CD4-positive, CD25-positive, alpha-beta regulatory T cell (primary cell): ENCODE results near the gene MAL. TPM values are rescaled to one million over a fixed set of nuclear protein-coding genes. Genes with fewer than 3 reads are reported as not detected.

ENCODE experiments used
- ATAC-seq, 2 donors: fragments of 150-1000 bp; cut with Tn5 transposase; one replicate each; pipeline ENCODE4 v1.10.0; 2021; ENCODE audit warnings: low read depth in 2 of 2, moderate number of reproducible peaks in 2 of 2, moderate library complexity in 1 of 2
- DNase-seq, 3 donors: peaks; one replicate each; pipeline versions ENCODE4 v3.0.0 to v3.0.0-alpha.2; 2012 to 2022; ENCODE audit warnings: mixed read lengths in 1 of 3
- H3K27ac ChIP-seq: one replicate; pipeline ENCODE4 v1.7.0; 2013; ENCODE audit warnings: mild to moderate bottlenecking, low read length; ENCODE audit not compliant: insufficient read depth, poor library complexity, severe bottlenecking
- H3K27me3 ChIP-seq: one replicate; pipeline ENCODE4 v1.7.0; 2013; ENCODE audit warnings: low read length; ENCODE audit not compliant: control insufficient read depth, insufficient read depth
- H3K36me3 ChIP-seq: one replicate; pipeline ENCODE4 v1.7.0; 2013; ENCODE audit warnings: mild to moderate bottlenecking, low read length, moderate library complexity; ENCODE audit not compliant: control insufficient read depth, insufficient read depth
- H3K4me1 ChIP-seq: 2 replicates; pipeline ENCODE4 v1.7.0; 2013; ENCODE audit warnings: mild to moderate bottlenecking, low read length; ENCODE audit not compliant: insufficient read depth, control insufficient read depth, poor library complexity, severe bottlenecking
- H3K4me3 ChIP-seq: one replicate; pipeline ENCODE4 v1.7.0; 2013; ENCODE audit warnings: low read depth, mild to moderate bottlenecking, low read length, moderate library complexity
- H3K9me3 ChIP-seq, 2 experiments: 1 replicate in 1 of 2; 2 replicates in 1 of 2; pipeline ENCODE4 v1.7.0; 2013; ENCODE audit warnings: low read length in 2 of 2, mild to moderate bottlenecking in 1 of 2, moderate library complexity in 1 of 2; ENCODE audit not compliant: control insufficient read depth in 2 of 2
- H3K27ac Mint-ChIP-seq, 3 donors: one replicate each; pipeline ENCODE4 v1.8.0; 2020 to 2022; ENCODE audit warnings: mild to moderate bottlenecking in 3 of 3, mixed read lengths in 3 of 3, moderate library complexity in 2 of 3
- H3K27me3 Mint-ChIP-seq: one replicate; pipeline ENCODE4 v1.8.0; 2022; ENCODE audit warnings: mild to moderate bottlenecking, mixed read lengths
- H3K36me3 Mint-ChIP-seq: one replicate; pipeline ENCODE4 v1.8.0; 2020; ENCODE audit warnings: mixed read lengths
- H3K4me1 Mint-ChIP-seq, 4 donors: one replicate each; pipeline ENCODE4 v1.8.0; 2020 to 2022; ENCODE audit warnings: mixed read lengths in 4 of 4, mild to moderate bottlenecking in 1 of 4
- H3K4me3 Mint-ChIP-seq, 4 donors: one replicate each; pipeline ENCODE4 v1.8.0; 2020 to 2022; ENCODE audit warnings: mild to moderate bottlenecking in 4 of 4, mixed read lengths in 4 of 4, moderate library complexity in 3 of 4
- H3K9me3 Mint-ChIP-seq, 7 donors: one replicate each; pipeline ENCODE4 v1.8.0; 2020 to 2022; ENCODE audit warnings: mixed read lengths in 7 of 7, mild to moderate bottlenecking in 3 of 7, moderate library complexity in 2 of 7
- polyA plus RNA-seq, 4 donors: library from polyadenylated mRNA; unstranded; fragments of 300-500 nt; fragmentation: Illumina TruSeq; gene quantifications; one replicate each; pipeline ENCODE4 v1.2.3, GENCODE V29; 2021
- total RNA-seq: library from RNA; stranded (reverse); gene quantifications from one replicate; pipeline ENCODE4 v1.2.3, GENCODE V29; 2022

Gene MAL
- total and polyA plus RNA-seq, 5 donors from 2014 or later: 130 to 263 (median 191) TPM

GRCh38 chr2:95024960-95025405, 525 bp upstream of the MAL start:
- peak overlapping the region; percentile 77 for H3K4me3 ChIP-seq
- peaks cover 5% of the 10 kb centered on the region for H3K36me3 Mint-ChIP-seq
- H3K27ac ChIP-seq: peak overlapping the region; percentile 72
- H3K9me3 Mint-ChIP-seq: peaks cover 0 to 1% (median 0%) of the 10 kb centered on the region in 7 donors
- ATAC-seq (no peak), DNase-seq (peak in 2 of 3 donors; percentile 15 to 42)
- peak overlapping the region; percentile 85 to 87 (median 86) for H3K4me3 Mint-ChIP-seq
- H3K9me3 ChIP-seq: no peaks in the 10 kb centered on the region
- peaks cover 19% of the 10 kb centered on the region for H3K27me3 Mint-ChIP-seq
- H3K27me3 ChIP-seq: no peaks in the 10 kb centered on the region
- H3K27ac Mint-ChIP-seq: peak overlapping the region; percentile 60 to 96 (median 86)
- H3K4me1 Mint-ChIP-seq: peaks cover 10 to 79% (median 37%) of the 10 kb centered on the region in 4 donors
- no peaks in the 10 kb centered on the region for H3K36me3 ChIP-seq
- peaks cover 53% of the 10 kb centered on the region for H3K4me1 ChIP-seq

DNA sequence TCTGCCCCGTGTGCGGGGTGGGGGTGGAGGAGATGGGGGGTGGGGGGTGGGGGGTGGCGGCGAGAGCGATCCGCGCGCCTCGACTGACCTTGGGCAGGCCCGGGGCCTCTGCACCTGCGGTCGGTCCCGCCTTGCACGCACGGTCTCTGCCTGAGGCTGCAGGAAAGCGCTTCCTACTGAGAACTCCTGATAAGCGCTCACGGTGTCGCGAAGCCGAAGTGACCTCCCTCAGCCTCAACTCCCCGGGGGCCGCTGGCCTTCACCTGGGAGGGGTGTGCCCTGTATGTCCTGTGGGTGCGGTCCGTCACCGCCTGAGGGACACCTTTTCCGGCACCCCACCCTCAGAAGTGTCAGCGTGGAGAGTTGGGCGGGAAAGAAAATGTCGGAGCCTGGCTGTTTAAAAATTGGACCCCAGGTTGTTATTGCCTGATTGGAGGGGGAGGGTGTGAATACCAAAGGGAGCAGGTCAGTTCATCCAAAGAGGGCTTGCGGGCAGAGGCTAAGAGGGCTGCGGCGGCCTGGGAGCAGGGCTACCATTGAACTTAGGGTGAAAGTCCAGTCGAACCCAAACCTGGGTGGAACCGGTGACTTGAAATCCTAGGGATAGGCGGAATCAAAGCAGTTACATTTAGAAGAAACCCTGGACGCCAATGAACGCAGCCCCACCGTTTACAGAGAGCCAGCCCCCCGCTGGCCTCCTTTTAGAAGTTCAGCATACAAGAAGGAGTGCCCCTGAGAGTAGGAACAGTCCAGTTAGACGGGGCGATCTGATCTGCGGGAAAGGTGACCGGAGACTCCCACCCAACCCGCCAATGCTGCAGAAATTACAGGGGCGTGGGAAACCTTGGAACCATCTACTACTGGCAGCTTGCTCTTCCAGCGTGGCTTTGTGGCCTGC, 1.2 kb downstream of the MAL start:
- Mint-ChIP-seq H3K27me3 (peaks cover 19% of the 10 kb centered on the region), H3K27ac (peak overlapping the region; percentile 93 to 96 (median 94)), H3K4me1 (peaks cover 10 to 84% (median 43%) of the 10 kb centered on the region in 4 donors), H3K4me3 (peak overlapping the region; percentile 85 to 99 (median 98)), H3K36me3 (peaks cover 5% of the 10 kb centered on the region), H3K9me3 (peaks cover 0 to 1% (median 0%) of the 10 kb centered on the region in 7 donors)
- no peak for ATAC-seq
- Histone ChIP-seq H3K4me3 (peak overlapping the region; percentile 92), H3K27me3 (no peaks in the 10 kb centered on the region), H3K27ac (peak overlapping the region; percentile 72), H3K9me3 (no peaks in the 10 kb centered on the region), H3K4me1 (peaks cover 63% of the 10 kb centered on the region), H3K36me3 (peaks cover 5% of the 10 kb centered on the region)
- DNase-seq: peak in 1 of 3 donors; percentile 64

GRCh38 chr2:95027369-95027720, 1.8 kb downstream of the MAL start:
- Histone ChIP-seq H3K36me3 (peaks cover 5% of the 10 kb centered on the region), H3K4me1 (peaks cover 64% of the 10 kb centered on the region), H3K27me3 (no peaks in the 10 kb centered on the region), H3K9me3 (no peaks in the 10 kb centered on the region), H3K27ac (no peak overlapping the region), H3K4me3 (peak overlapping the region; percentile 92)
- ATAC-seq (no peak), DNase-seq (no peak)
- Mint-ChIP-seq H3K27ac (peak overlapping the region; percentile 93 to 96 (median 94)), H3K36me3 (peaks cover 5% of the 10 kb centered on the region), H3K27me3 (peaks cover 19% of the 10 kb centered on the region), H3K4me3 (peak overlapping the region; percentile 85 to 99 (median 98)), H3K9me3 (peaks cover 0 to 1% (median 0%) of the 10 kb centered on the region in 7 donors), H3K4me1 (peaks cover 10 to 81% (median 43%) of the 10 kb centered on the region in 4 donors)

GRCh38 chr2:95029898-95030341, 4.4 kb downstream of the MAL start:
- H3K9me3 Mint-ChIP-seq: peaks cover 0 to 1% (median 0%) of the 10 kb centered on the region in 7 donors
- H3K36me3 ChIP-seq: peaks cover 12% of the 10 kb centered on the region
- H3K36me3 Mint-ChIP-seq: peaks cover 5% of the 10 kb centered on the region
- peak overlapping the region in 3 of 4 donors; percentile 61 to 82 (median 72) for H3K4me3 Mint-ChIP-seq
- no peaks in the 10 kb centered on the region for H3K9me3 ChIP-seq
- H3K27me3 ChIP-seq: no peaks in the 10 kb centered on the region
- H3K4me1 ChIP-seq: peaks cover 63% of the 10 kb centered on the region
- peaks cover 10% of the 10 kb centered on the region for H3K27me3 Mint-ChIP-seq
- no peak overlapping the region for H3K27ac ChIP-seq
- ATAC-seq (no peak), DNase-seq (no peak)
- H3K27ac Mint-ChIP-seq: peak overlapping the region in 2 of 3 donors; percentile 69 to 88
- H3K4me3 ChIP-seq: no peak overlapping the region
- H3K4me1 Mint-ChIP-seq: peaks cover 10 to 80% (median 31%) of the 10 kb centered on the region in 4 donors

DNA sequence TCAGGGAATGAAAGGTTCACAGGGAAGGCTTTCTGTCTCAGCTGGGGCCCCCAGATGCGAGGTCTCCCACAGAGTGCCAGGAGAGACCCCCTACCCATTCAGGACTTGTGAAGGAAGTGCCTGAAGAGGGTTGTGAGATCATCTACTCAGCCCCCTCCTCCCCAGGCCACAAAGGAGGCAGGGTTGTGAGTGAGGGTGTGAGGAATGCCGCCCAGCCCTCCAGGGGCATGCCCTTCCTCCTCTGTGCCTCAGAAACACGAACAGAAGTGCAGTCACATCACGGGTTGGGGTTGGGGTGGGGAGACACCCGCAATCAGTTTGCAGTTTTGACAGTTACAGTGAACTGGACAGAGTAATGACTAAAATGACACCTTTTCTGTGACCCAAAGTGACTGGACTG, 5.0 kb downstream of the MAL start:
- ATAC-seq (no peak), DNase-seq (no peak)
- Mint-ChIP-seq H3K36me3 (peaks cover 5% of the 10 kb centered on the region), H3K27me3 (peaks cover 10% of the 10 kb centered on the region), H3K4me1 (peaks cover 10 to 85% (median 35%) of the 10 kb centered on the region in 4 donors), H3K27ac (peak overlapping the region; percentile 32 to 86 (median 69)), H3K4me3 (peak overlapping the region in 2 of 4 donors; percentile 61 to 82), H3K9me3 (peaks cover 0 to 1% (median 0%) of the 10 kb centered on the region in 7 donors)
- Histone ChIP-seq H3K27ac (no peak overlapping the region), H3K27me3 (no peaks in the 10 kb centered on the region), H3K36me3 (peaks cover 12% of the 10 kb centered on the region), H3K4me3 (no peak overlapping the region), H3K9me3 (no peaks in the 10 kb centered on the region), H3K4me1 (peaks cover 63% of the 10 kb centered on the region)

- no peak overlapping the region for H3K27ac ChIP-seq
- no peaks in the 10 kb centered on the region for H3K9me3 ChIP-seq
- H3K27me3 ChIP-seq: no peaks in the 10 kb centered on the region
- ATAC-seq (no peak), DNase-seq (no peak)
- no peak overlapping the region for H3K4me3 ChIP-seq
- Mint-ChIP-seq H3K9me3 (no peaks in the 10 kb centered on the region), H3K4me1 (peaks cover 10 to 87% (median 30%) of the 10 kb centered on the region in 4 donors), H3K36me3 (peaks cover 5% of the 10 kb centered on the region), H3K4me3 (peak overlapping the region in 2 of 4 donors; percentile 35 to 61), H3K27ac (peak overlapping the region; percentile 67 to 86 (median 77)), H3K27me3 (peaks cover 5% of the 10 kb centered on the region)
- peaks cover 68% of the 10 kb centered on the region for H3K4me1 ChIP-seq
- peaks cover 12% of the 10 kb centered on the region for H3K36me3 ChIP-seq
Observed at GRCh38 chr2:95031076-95031725, 5.7 kb downstream of the MAL start.

- H3K4me1 ChIP-seq: peaks cover 69% of the 10 kb centered on the region
Observed at GRCh38 chr2:95031726-95032116, 6.2 kb downstream of the MAL start.

More at GRCh38 chr2:95031726-95032116, 6.2 kb downstream of the MAL start:
- H3K36me3 ChIP-seq: peaks cover 12% of the 10 kb centered on the region
- Mint-ChIP-seq H3K4me3 (peak overlapping the region in 1 of 4 donors; percentile 35), H3K36me3 (peaks cover 9% of the 10 kb centered on the region), H3K4me1 (peaks cover 10 to 90% (median 32%) of the 10 kb centered on the region in 4 donors), H3K27me3 (peaks cover 5% of the 10 kb centered on the region), H3K27ac (peak overlapping the region; percentile 67 to 86 (median 77)), H3K9me3 (no peaks in the 10 kb centered on the region)
- H3K9me3 ChIP-seq: no peaks in the 10 kb centered on the region
- H3K27me3 ChIP-seq: no peaks in the 10 kb centered on the region
- no peak for DNase-seq
- H3K4me3 ChIP-seq: no peak overlapping the region
- ATAC-seq: no peak
- no peak overlapping the region for H3K27ac ChIP-seq
